H1 (cell line): ENCODE results near the gene AKR1B15. TPM values are rescaled to one million over a fixed set of nuclear protein-coding genes. Genes with fewer than 3 reads are reported as not detected.

Experiments used
- SIN3A ChIP-seq, 2 experiments: IDR thresholded peaks in 1 of 2; conservative IDR thresholded peaks in 1 of 2; 2 replicates each; pipeline ENCODE4 v1.6.1; 2011 to 2012; ENCODE audit warnings: low read length in 2 of 2, improper control_type of control experiment in 1 of 2, low read depth in 1 of 2, mild to moderate bottlenecking in 1 of 2
- polyA plus RNA-seq, 7 experiments: library from polyadenylated mRNA; depleted of rRNA in 3 of 7; stranded (reverse) in 5 of 7; unstranded in 2 of 7; fragments of >200 nt in 5 of 7; fragments of 200-250 nt in 2 of 7; gene quantifications; 1 replicate in 5 of 7; 2 replicates in 1 of 7; 4 replicates in 1 of 7; pipeline versions ENCODE4 v1.2.1 to v1.2.3, GENCODE V29; 2011 to 2013; ENCODE audit warnings: missing spikeins in 2 of 7, mixed read lengths in 2 of 7
- total RNA-seq: library from RNA; stranded (reverse); fragmentation: NEBNext Ultra II Directional; extraction: Animal tissue kit (Norgen Biotek cat#: 25700); gene quantifications from 2 replicates; pipeline ENCODE4 v1.2.1, GENCODE V29; 2021

Gene AKR1B15
- total and polyA plus RNA-seq, 2 of the 8 experiments (the other 6 are each of a cell fraction or from before 2014, with no cell fraction given), result 0.15 to 0.47 TPM

DNA sequence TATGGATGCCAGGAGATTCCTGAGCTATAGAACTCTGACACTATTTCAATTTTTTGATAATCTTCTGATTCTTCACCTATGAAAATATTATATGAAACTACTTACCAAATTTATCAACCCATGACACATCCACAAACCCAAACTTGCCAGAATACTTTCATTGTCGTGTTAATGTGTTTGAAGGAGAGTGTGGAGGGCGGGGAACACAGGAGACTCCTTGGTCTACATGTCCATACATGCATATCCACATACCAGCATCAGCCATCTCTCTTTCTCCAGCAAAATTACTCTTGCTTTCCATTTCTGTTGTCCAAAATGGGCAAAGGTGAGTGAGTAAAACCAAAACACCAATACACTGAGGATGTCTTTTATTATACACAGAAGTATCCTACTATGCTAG is 74.3 kb downstream of the AKR1B15 start (continued):
- no peak for TF ChIP-seq SIN3A (conservative IDR thresholded peaks at IDR 0.05 in 1 of 2, IDR thresholded peaks at IDR 0.05 in 1 of 2; ENCODE audit: low read depth in 1 of 2, low read length in 2 of 2)
